GM08714 (cell line): ENCODE data around the gene CTSA.
A peak's percentile ranks its signal among the peaks of the same experiment; 100 is the strongest.

Experiments
- H3K4me3 ChIP-seq: fragments of 200-500 bp; sonication (Bioruptor generic); 2 replicates; pipeline ENCODE4 v1.5.1; 2014; ENCODE audit warnings: mild to moderate bottlenecking, low read length, inconsistent platforms
- ZNF274 ChIP-seq: IDR thresholded peaks from 2 replicates; pipeline ENCODE4 v1.6.1; 2012; ENCODE audit warnings: mild to moderate bottlenecking, low read depth, low read length

CTSA gene

DNA sequence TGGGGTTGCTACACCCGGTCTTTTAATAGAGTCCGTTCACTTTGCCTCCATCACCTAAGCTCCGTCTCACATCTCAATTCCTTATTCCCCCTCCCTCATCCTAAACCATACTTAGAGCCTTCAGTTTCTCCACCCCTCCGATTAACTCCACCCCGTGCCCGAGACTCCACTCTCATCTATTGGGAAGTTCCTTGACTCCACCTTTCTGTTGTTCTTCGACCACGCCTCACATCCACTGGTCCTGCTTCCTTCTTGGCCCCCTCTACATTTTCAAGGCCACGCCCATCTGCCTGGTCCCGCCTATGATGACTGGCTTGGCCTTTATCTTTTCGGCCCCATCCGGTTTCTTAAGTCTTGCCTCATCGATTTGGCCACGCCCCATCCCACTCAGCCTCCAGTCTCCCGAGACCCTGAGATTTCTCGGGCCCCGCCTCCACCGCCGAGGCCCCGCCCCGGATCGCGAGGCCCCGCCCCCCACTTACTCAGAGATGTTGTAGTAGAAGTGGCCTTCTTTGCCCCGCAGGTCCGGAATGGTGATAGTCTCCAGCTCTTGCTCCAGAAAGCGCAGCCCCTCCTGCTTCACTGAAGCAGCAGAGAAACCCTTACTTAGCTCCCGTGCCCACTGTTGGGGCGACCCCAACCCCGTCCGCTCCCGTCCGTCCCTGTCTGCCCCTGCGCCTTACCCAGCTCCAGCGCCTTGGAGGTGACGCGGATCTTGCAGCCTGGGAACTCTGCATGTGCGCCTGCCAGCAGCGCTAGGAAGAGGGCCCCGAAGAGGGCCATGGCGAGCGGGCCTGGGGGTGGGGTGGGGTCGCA lies 19.7 kb downstream of the CTSA start:
- TF ChIP-seq ZNF274 = no peak
- peak overlapping the region; percentile 42; the same call in 1 of the 2 replicates for H3K4me3 ChIP-seq

DNA sequence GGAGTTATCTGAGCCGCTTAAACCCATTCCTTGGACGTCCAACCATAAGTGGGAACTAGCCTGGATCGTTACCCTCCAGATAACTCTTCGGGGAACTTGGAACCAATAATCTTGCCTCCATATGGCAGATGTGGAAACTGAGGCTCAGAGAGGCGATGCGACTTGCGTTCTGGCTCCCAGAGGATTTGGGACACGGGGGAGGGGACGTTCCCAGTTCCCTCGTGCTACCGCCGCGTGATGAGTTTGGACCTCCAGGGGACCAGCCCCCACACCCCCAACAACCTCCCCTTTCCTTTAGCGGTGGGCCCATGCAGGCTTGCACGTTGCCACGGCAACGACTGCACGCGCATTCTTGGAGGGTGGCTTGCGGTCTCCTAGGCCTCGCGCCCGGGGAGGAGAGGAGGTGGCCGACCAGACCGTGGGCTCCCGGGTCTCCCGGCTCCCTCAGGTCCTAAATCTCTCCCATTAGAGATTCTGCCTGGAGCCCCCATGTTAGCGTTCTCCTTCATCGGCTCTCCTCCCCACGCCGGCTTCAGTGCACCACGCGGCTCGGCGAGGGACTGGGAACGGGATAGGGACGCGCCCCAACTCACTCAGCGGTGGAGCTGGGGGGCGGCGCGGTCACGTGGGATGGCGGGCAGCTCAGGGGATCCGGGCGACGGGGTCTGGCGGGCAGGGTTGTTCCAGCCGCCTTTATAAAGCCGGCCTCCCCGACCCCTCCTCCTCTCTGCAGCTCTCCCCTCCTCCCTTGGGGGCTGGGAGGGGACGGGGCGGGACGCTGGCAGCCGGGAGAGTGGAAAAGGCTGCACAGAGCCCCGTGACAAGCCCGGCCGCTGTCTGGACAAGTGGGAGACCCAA lies 20.6 kb downstream of the CTSA start, which contains the start of gene PLTP:
TSS of gene PLTP (minus strand) at position 670 of the 858 bp plus-strand sequence. CDS start 703 bp downstream, outside the sequence.
- H3K4me3 ChIP-seq = peak within 1 kb of the TSS; percentile 42; the same call in 1 of the 2 replicates
- TF ChIP-seq ZNF274 = no peak

DNA sequence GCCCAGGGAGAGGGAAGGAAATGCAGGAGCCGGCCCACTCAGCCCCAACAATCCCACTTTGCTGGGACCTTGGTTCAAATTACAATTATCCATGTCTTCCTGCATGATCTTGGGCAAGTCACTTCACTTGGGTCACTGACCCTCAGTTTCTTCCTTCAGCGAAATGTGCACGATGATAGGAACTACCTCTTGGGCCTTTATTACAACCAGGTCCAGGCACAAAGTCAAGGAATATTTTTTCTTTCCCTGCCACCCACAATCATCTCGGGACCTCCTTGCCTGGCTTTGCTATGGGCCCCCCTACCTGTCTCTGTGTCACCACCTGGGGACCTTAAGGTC lies 21.2 kb downstream of the CTSA start:
- no peak for TF ChIP-seq ZNF274
- no peak overlapping the region for H3K4me3 ChIP-seq

DNA sequence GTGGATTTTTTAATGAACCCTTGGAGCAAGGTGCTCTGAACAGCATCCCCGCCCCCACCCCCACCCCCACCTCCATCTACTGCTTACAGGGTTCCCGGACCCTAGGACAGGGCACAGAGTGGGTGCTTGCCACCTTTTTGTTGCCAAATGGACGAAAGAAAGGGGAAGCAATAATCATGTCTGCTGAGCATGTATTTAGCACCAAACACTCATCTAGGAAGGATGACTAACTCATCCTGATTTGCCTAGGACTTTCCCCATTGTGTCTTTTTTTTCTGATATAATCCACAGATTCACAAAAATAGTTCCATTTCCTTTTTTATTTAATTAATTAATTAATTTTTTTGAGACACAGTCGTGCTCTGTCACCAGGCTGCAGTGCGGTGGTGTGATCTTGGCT lies 22.0 kb downstream of the CTSA start:
- H3K4me3 ChIP-seq = no peak overlapping the region
- TF ChIP-seq ZNF274 = no peak

DNA sequence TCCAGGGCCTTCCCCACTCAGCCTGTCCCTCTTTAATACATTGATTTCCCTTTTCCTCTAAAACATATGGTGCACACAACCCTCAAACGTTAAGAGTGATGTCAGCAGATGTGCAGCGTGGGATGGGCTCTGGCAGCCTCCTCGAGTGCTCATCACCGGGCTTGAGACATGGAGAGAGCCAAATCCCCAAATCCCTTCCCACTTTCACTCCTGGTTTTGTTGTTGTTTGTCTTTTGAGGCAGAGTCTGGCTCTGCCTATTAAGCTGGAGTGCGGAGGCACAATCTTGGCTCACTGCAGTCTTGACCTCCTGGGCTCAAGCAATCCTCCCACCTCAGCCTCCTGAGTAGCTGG lies 26.6 kb downstream of the CTSA start:
- no peak for TF ChIP-seq ZNF274
- H3K4me3 ChIP-seq = no peak overlapping the region

DNA sequence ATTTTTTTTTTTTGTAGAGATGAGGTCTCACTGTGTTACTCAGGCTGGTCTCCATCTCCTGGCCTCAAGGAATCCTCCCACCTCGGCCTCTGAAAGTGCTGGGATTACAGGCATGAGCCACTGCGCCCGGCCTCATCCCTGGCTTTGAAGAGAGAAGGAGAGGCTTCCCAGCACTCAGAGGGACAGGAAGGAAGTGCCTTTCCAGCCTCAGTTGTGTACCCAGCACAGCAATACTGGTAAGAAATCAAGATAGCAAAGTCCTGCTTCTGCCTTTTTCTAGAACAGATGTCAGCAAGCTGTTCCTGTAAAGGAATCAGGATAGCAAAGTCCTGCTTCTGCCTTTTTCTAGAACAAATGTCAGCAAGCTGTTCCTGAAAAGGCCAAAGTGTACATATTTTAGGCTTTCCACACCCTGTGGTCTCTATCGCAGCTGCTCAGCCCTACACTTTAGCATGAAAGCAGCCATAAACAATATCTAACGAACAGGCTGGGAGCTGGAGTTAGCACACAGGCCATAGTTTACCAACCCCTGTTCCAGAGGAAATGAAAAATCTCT lies 27.1 kb downstream of the CTSA start:
- H3K4me3 ChIP-seq = no peak overlapping the region
- no peak for TF ChIP-seq ZNF274

DNA sequence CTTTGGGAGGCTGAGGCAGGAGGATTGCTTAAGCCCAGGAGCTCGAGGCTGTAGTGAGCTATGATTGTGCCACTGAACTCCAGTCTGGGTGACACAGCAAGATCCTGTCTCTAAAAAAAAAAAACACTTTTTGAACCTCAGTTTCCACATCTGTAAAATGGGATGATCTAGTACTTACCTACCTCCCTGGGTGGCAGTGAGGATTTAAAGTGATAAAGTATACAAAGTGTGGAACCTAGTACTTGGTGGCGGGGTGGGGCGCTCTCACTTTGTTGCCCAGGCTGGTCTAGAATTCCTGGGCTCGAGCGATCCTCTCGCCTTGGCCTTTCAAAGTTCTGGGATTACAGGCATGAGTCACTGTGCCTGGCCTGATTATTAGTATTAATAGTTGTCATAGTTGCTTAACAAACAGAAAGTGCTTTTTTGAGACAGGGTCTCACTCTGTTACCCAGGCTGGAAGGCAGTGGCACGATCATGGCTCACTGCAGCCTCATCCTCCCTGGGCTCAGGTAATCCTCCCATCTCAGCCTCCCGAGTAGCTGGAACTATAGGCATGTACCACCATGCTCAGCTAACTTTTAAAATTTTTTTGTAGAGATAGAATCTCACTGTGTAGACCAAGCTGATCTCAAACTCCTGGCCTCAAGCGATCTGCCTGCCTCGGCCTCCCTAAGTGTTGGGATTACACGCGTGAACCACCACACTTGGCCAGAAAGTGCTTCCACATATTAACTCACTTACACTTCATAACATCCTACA lies 27.8 kb downstream of the CTSA start:
- no peak overlapping the region for H3K4me3 ChIP-seq
- TF ChIP-seq ZNF274 = no peak

DNA sequence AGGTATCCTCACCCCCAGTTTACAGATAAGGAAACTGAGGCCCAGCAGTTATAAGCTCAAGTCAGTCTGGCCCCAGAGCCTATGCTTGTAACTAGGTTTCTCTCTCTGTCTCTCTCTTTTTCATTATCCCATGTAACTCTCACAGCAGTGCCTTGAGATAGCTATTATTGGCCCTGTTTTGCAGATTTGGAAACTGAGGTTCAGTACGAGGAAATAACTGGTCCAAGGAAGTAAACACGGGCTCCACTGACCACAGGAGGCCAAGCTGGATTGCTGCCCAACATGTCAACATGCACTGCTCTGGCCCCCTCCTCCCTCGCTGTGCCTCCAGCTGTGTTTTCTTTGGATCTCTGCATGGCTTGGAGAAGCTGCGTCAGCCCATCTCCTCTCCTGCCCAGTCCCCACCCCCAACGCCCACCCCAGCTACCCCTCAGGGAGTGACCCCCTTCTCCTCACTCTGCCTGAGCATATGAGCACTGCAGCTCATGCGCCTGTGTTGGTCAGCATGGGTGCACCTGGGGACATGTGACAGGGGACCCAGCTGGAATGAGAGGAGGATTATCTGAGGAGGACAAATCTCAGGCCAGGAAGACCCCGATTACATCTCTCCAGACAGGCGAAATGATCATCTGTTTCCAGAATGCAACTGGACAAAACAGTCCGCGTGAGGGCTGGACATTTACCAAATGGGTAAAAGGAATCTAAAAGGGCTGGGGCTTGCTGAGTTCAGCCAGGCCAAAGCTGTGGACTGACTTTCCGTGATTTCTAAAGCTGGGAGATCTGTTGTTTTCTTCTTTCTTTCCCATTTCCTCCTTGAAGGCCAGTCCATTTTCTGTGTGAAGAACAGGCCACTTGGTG lies 28.6 kb downstream of the CTSA start:
- no peak for TF ChIP-seq ZNF274
- H3K4me3 ChIP-seq = no peak overlapping the region

DNA sequence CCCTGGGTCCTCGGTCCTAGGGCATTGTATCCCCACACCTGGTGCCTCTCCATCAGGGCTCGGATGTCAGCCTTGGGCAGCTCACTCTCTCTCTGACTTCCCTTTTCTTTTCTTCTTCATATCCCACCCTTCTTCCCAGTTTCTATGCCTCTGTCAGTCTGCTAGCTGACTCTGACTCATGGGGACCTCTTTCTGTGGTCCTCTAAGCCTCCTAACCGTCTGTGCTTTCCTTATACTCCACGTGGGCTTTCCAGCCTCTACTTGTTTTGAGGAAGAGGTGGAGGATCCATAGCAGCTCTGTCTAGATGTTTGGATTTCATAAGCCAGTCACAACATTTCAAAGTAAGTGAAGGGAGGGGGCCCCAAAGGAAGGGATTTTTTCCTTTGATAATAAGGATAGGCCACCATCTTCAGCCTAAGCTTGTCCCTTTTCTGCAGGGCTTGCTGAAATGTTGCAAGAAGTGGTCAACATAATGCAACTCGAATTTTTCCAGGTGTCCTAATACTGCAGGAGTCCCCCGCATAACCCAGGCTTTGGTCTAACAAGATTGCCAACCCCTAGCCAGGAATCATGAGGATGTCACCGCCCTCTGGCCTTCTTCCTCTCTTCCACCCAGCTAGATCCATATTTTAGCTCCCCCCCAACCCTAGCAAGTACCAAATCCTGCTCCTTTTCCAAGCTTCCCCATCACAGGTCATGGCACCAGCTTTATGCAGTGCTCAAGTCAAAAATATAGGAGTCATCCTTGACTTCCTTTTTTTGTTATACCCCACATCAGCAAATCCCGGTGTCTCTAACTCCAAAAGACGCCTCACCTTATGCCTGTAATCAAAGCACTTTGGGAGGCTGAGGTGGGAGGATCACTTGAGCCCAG lies 29.6 kb downstream of the CTSA start:
- no peak overlapping the region for H3K4me3 ChIP-seq
- TF ChIP-seq ZNF274 = no peak

DNA sequence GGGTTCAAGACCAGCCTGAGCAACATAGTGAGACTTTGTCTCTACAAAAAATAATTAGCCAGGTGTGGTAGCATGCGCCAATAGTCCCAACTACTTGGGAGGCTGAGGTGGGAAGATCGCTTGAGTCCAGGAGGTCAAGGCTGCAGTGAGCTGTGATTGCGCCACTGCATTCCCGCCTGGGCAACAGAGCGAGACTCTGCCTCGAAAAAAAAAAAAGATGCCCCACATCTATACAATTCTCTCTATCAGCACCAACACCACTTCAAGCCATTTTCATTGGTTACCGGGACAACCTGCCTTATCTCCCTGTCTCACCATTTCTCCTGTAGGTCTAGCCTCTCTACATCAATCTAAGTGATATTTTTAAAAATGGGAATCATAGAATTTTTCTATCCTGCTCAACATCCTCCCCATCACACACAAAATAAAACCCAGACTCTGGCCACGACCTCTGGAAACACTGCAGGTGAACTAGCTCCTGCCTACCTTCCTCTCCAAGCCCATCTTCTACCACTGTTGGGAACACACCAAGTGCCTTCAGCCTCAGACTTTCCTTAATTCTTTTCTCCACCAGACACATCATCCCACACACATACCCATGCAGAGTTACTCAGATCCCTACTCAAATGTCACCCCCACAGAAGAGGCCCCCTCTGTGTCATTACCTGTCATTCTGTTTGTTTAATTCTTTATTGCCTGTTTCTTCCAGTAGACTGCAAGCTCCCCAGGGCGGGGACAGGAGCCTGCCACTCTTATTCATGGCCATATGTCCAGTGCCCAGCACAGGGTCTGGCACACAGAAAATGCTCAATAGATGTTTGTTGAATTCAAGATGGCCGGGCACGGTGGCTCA lies 30.4 kb downstream of the CTSA start:
- no peak overlapping the region for H3K4me3 ChIP-seq
- TF ChIP-seq ZNF274 = no peak

DNA sequence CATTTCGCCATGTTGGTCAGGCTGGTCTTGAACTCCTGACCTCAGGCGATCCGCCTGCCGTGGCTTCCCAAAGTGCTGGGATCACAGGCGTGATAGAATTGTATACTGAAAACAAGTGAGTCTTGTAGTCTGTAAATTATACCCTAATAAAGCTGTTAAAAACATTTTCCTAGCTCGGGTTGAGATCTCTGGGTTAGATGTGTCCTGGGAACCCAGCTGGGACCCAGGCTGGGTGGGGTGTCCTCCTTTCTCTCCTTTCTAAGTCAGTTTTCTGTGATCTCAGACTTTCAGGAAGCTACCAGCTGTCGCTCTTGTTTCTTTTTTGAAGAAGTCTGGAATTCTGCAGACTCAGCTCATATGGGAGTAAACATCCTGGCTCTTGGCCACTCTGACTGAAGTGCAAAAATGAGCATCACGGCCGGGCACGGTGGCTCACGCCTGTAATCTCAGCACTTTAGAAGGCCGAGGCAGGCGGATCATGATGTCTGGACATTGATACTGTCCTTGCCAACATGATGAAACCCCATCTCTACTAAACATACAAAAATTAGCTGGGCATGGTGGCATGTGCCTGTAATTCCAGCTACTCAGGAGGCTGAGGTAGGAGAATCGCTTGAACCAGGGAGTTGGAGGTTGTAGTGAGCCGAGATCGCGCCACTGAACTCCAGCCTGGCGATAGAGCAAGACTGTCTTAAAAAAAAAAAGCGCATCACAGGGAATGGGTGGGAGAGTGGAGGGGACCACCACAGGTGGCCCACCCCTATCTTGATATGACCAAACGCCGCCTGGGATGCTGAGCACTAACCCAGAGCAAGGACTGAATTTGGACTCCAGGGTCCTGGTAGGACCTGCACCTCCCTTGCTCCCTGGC lies 33.5 kb downstream of the CTSA start:
- no peak for TF ChIP-seq ZNF274
- H3K4me3 ChIP-seq = no peak overlapping the region
